Chondrocyte (in vitro differentiated cells): Measurements from ENCODE around the gene SDF2L1. TPM values are rescaled to one million over a fixed set of nuclear protein-coding genes. Genes with fewer than 3 reads are reported as not detected.
A peak's percentile ranks its signal among the peaks of the same experiment; 100 is the strongest.
"Not testable (repeated sequence)": the region's sequence is repeated elsewhere in the genome, so short reads cannot be mapped to it uniquely, and the experiment has no call there.

Source experiments
- DNase-seq: peaks from one replicate; pipeline ENCODE4 v3.0.0; 2021; ENCODE audit warnings: mixed read lengths, low spot score
- H3K27ac Mint-ChIP-seq: one replicate; pipeline ENCODE4 v1.8.0; 2021; ENCODE audit warnings: mild to moderate bottlenecking, moderate library complexity, mixed read lengths; ENCODE audit not compliant: unreplicated experiment
- H3K27me3 Mint-ChIP-seq: 2 replicates; pipeline ENCODE4 v1.8.0; 2021; ENCODE audit warnings: low read depth, mixed read lengths
- H3K36me3 Mint-ChIP-seq: 2 replicates; pipeline ENCODE4 v1.8.0; 2021; ENCODE audit warnings: low read depth, mixed read lengths
- H3K4me1 Mint-ChIP-seq: 2 replicates; pipeline ENCODE4 v1.8.0; 2021; ENCODE audit warnings: low read depth, mild to moderate bottlenecking, mixed read lengths
- H3K4me3 Mint-ChIP-seq: one replicate; pipeline ENCODE4 v1.8.0; 2021; ENCODE audit warnings: mild to moderate bottlenecking, moderate library complexity, mixed read lengths; ENCODE audit not compliant: unreplicated experiment
- H3K9me3 Mint-ChIP-seq: 2 replicates; pipeline ENCODE4 v1.8.0; 2021; ENCODE audit warnings: low read depth, mixed read lengths
- total RNA-seq: library from RNA; stranded (reverse); gene quantifications from 3 replicates; pipeline ENCODE4 v1.2.1, GENCODE V29; 2021
- TF ChIP-seq, protein P1 (sequence below): fragments of 200-600 bp; sonication (generic); IDR thresholded peaks from 2 replicates; pipeline ENCODE4 v1.5.0; 2021; ENCODE audit warnings: antibody characterized with exemption, mild to moderate bottlenecking, moderate library complexity

SDF2L1 gene
- total RNA-seq, 1 donor from 2014 or later = 26.0 TPM

GRCh38 chr22:21642584-21643448 lies 714 bp downstream of the SDF2L1 start:
- TF ChIP-seq, protein P1, sequence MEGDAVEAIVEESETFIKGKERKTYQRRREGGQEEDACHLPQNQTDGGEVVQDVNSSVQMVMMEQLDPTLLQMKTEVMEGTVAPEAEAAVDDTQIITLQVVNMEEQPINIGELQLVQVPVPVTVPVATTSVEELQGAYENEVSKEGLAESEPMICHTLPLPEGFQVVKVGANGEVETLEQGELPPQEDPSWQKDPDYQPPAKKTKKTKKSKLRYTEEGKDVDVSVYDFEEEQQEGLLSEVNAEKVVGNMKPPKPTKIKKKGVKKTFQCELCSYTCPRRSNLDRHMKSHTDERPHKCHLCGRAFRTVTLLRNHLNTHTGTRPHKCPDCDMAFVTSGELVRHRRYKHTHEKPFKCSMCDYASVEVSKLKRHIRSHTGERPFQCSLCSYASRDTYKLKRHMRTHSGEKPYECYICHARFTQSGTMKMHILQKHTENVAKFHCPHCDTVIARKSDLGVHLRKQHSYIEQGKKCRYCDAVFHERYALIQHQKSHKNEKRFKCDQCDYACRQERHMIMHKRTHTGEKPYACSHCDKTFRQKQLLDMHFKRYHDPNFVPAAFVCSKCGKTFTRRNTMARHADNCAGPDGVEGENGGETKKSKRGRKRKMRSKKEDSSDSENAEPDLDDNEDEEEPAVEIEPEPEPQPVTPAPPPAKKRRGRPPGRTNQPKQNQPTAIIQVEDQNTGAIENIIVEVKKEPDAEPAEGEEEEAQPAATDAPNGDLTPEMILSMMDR = peak; percentile 84
- Mint-ChIP-seq H3K9me3 (no peaks in the 10 kb centered on the region), H3K27me3 (no peaks in the 10 kb centered on the region), H3K4me1 (peaks cover 29% of the 10 kb centered on the region), H3K36me3 (peaks cover 4% of the 10 kb centered on the region), H3K4me3 (peak overlapping the region; percentile 87), H3K27ac (peak overlapping the region; percentile 90)
- DNase-seq = no peak

DNA sequence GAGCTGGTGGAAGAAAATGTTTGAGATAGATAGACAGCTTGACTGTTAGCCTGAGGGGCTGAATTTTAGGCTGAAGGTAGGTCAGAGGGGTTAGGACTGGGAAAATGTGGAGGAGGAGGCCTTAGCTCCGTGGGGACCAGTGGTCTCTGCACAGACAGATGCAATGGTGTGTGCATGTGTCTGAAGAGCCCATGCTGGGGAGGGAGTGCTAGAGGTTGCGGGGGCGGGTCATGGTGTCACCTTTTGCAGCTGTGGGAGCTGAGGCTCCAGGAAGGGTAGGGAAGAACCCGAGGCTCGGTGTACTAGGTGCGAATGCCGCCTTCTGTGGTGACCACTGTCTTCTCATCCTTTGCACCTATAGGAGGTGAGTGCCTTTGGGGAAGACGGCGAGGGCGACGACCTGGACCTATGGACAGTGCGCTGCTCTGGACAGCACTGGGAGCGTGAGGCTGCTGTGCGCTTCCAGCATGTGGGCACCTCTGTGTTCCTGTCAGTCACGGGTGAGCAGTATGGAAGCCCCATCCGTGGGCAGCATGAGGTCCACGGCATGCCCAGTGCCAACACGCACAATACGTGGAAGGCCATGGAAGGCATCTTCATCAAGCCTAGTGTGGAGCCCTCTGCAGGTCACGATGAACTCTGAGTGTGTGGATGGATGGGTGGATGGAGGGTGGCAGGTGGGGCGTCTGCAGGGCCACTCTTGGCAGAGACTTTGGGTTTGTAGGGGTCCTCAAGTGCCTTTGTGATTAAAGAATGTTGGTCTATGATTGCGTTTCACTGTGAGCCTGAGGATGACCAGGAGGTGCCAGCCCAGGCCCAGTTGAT lies 1.6 kb downstream of the SDF2L1 start:
- Mint-ChIP-seq H3K9me3 (no peaks in the 10 kb centered on the region), H3K27me3 (no peaks in the 10 kb centered on the region), H3K4me3 (peak overlapping the region; percentile 87), H3K4me1 (peaks cover 29% of the 10 kb centered on the region), H3K27ac (no peak overlapping the region), H3K36me3 (peaks cover 4% of the 10 kb centered on the region)
- DNase-seq = no peak
- TF ChIP-seq, protein P1 = no peak

GRCh38 chr22:21645513-21645912 lies 3.4 kb downstream of the SDF2L1 start:
- not testable (repeated sequence) for DNase-seq, H3K9me3 Mint-ChIP-seq, H3K27me3 Mint-ChIP-seq, H3K36me3 Mint-ChIP-seq, H3K27ac Mint-ChIP-seq, H3K4me3 Mint-ChIP-seq
- H3K4me1 Mint-ChIP-seq = peaks cover 32% of the 10 kb centered on the region

DNA sequence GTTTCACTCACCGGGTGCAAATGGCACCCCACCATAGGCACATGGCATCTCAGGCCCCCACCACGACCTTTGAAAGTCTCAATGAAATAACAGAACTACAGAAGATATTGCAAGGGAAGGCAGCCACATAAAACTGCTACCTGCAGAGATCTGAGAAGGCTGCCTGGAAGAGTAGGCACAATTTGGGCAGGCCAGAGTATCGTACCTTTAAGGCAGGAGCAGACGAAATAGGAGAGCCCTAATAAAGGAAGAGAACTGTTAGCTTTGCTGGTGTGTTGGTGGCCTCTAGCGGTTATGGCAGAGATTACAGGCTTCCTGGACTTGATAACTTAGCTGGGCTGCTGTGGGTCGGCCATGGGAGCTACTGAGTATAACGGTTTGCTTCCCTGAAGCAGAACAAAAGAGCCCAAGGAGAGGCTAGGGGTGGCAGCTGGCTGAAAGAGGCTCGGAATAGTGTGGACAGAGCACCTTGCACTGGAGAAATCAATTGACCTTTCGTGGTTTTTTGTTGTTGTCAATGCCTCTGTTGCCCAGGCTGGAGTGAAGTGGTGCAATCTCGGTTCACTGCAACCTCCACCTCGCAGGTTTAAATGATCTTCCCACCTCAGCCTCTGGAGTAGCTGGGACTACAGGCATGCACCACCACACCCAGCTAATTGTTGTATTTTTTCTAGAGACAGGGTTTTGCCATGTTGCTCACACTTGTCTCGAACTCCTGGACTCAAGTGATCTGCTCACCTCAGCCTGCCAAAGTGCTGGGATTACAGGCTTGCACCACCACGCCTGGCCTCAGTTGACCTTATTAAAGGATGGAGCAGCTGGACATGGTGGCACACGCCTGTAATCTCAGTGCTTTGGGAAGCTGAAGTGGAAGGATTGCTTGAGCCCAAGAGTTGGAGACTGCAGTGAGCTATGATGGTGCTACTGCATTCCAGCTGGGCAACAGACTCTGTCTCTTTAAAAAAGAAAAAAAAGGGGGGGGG lies 4.8 kb downstream of the SDF2L1 start:
- H3K27ac Mint-ChIP-seq = no peak overlapping the region

GRCh38 chr22:21650280-21650679 lies 8.2 kb downstream of the SDF2L1 start:
- TF ChIP-seq, protein P1 = no peak
- Mint-ChIP-seq H3K27ac (no peak overlapping the region), H3K4me1 (peaks cover 19% of the 10 kb centered on the region), H3K9me3 (no peaks in the 10 kb centered on the region), H3K27me3 (no peaks in the 10 kb centered on the region), H3K36me3 (peaks cover 1% of the 10 kb centered on the region), H3K4me3 (no peak overlapping the region)
- no peak for DNase-seq

More for the DNA sequence above, 4.8 kb downstream of the SDF2L1 start:
- H3K9me3 Mint-ChIP-seq = no peaks in the 10 kb centered on the region
- TF ChIP-seq, protein P1 = peak; percentile 90
- peaks cover 6% of the 10 kb centered on the region for H3K36me3 Mint-ChIP-seq
- no peak for DNase-seq
- no peak overlapping the region for H3K4me3 Mint-ChIP-seq
- H3K4me1 Mint-ChIP-seq = peaks cover 30% of the 10 kb centered on the region
- H3K27me3 Mint-ChIP-seq = no peaks in the 10 kb centered on the region
